ENCODE measurements around the gene SIAE. TPM values are rescaled to one million over a fixed set of nuclear protein-coding genes. Genes with fewer than 3 reads are reported as not detected.

Gene SIAE
- total and polyA plus RNA-seq, 2 of the 8 experiments (the other 6 are each of a cell fraction or from before 2014, with no cell fraction given), result 2.3 to 3.7 TPM

GRCh38 chr11:124605719-124606118 is 67.8 kb downstream of the SIAE start:
- no peak overlapping the region for H4K5ac ChIP-seq (ENCODE audit: insufficient read length, low read depth, low read length)
- no peak overlapping the region for H2BK20ac ChIP-seq (ENCODE audit: low read length)
- no peaks in the 10 kb centered on the region for H3K23me2 ChIP-seq (ENCODE audit: low read depth, low read length)
- ChIA-PET CTCF (ENCODE audit: partially characterized antibody) (interaction anchor here (1.0 kb wide), 1 partner anchor 203 kb away, joined by 3 read pairs; no protein-coding TSS in a partner anchor), POLR2A (ENCODE audit: partially characterized antibody) (no interaction called here)
- WGBS, 2 experiments (ENCODE audit: extremely low coverage in 1 of 2, insufficient coverage in 1 of 2, insufficient read length in 1 of 2, insufficient replicate concordance in 2 of 2, low coverage in 1 of 2, low lambda C conversion rate in 2 of 2, missing lambda C conversion rate in 1 of 2), result 96% methylated on average over 3 of the region's 3 CpGs; no CpG with 5 or more reads in 1 of the 2 experiments
- no peaks in the 10 kb centered on the region for H3K9me3 ChIP-seq (ENCODE audit: insufficient read depth in 2 of 2, low read depth in 1 of 2, low read length in 1 of 2)
- H3K56ac ChIP-seq (replicated peaks; ENCODE audit: insufficient read length, low read depth, low read length), result no peak overlapping the region
- H3K79me1 ChIP-seq (ENCODE audit: low read depth, low read length), result no peaks in the 10 kb centered on the region
- no peak overlapping the region for H3K4ac ChIP-seq (replicated peaks; ENCODE audit: insufficient read length, low read depth, low read length)
- H2BK5ac ChIP-seq (ENCODE audit: low read depth, low read length), result no peak overlapping the region
- no peak overlapping the region for H2BK12ac ChIP-seq (ENCODE audit: low read depth, low read length)
- DNase-seq (ENCODE audit: low read depth in 1 of 2, low spot score in 2 of 2) (no peak), FAIRE-seq (no peak)
- no peak overlapping the region for H3K18ac ChIP-seq (ENCODE audit: extremely low read depth, low read length)
- no peaks in the 10 kb centered on the region for H3K36me3 ChIP-seq (ENCODE audit: control insufficient read depth in 2 of 4, insufficient read depth in 4 of 4, low read length in 3 of 4)
- no peak overlapping the region for H3K23ac ChIP-seq (ENCODE audit: insufficient read length)
- H2BK15ac ChIP-seq (ENCODE audit: low read length), result no peak overlapping the region
- no peak overlapping the region for H3K14ac ChIP-seq (ENCODE audit: insufficient read length)
- H3K4me1 ChIP-seq (replicated peaks in 1 of 4; ENCODE audit: control insufficient read depth in 3 of 4, insufficient read depth in 4 of 4, low read length in 3 of 4), result no peaks in the 10 kb centered on the region; a peak in 1 of 7 replicates
- no peak overlapping the region for H3K9ac ChIP-seq (replicated peaks in 1 of 4; ENCODE audit: extremely low read depth in 1 of 4, low read depth in 3 of 4, low read length in 3 of 4)
- no peak overlapping the region for H2AK5ac ChIP-seq (ENCODE audit: low read depth, low read length)
- H2AFZ ChIP-seq (ENCODE audit: low read length), result no peak overlapping the region
- no peak overlapping the region for H2BK120ac ChIP-seq (replicated peaks; ENCODE audit: low read depth, low read length)
- no peaks in the 10 kb centered on the region for H3K27me3 ChIP-seq (replicated peaks in 1 of 4; ENCODE audit: control insufficient read depth in 3 of 4, extremely low read depth in 1 of 4, insufficient read depth in 3 of 4, low read length in 3 of 4)
- H3K4me3 ChIP-seq (ENCODE audit: extremely low read depth in 1 of 4, insufficient read depth in 2 of 4, low read depth in 3 of 4, low read length in 4 of 4), result no peak overlapping the region
- no peak overlapping the region for H3K4me2 ChIP-seq (ENCODE audit: insufficient read depth in 1 of 2, low read depth in 2 of 2, low read length in 2 of 2)
- H3K79me2 ChIP-seq (ENCODE audit: control insufficient read depth in 1 of 2, insufficient read depth in 2 of 2, low read length in 2 of 2), result no peaks in the 10 kb centered on the region
- no peak overlapping the region for H4K91ac ChIP-seq (replicated peaks; ENCODE audit: insufficient read length, low read length)
- no peaks in the 10 kb centered on the region for H4K20me1 ChIP-seq (replicated peaks in 1 of 2; ENCODE audit: control insufficient read depth in 1 of 2, insufficient read depth in 2 of 2, low read length in 2 of 2)
- H3K27ac ChIP-seq (ENCODE audit: low read depth, low read length), result no peak overlapping the region
- no peak overlapping the region for H4K8ac ChIP-seq (ENCODE audit: extremely low read depth, insufficient read depth, low read length)
- TF ChIP-seq CBX5 (IDR thresholded peaks at IDR 0.05; ENCODE audit: low read depth, low read length), result no peak
- no peak for TF ChIP-seq HDAC2 (IDR thresholded peaks at IDR 0.05; ENCODE audit: borderline replicate concordance in 1 of 2, low read depth in 2 of 2, low read length in 2 of 2)
- no peak for TF ChIP-seq SIX5 (IDR thresholded peaks at IDR 0.05; ENCODE audit: low read depth, low read length)
- TF ChIP-seq SP2 (IDR thresholded peaks at IDR 0.05; ENCODE audit: low read length), result no peak
- no peak for TF ChIP-seq NRF1 (IDR thresholded peaks at IDR 0.05; ENCODE audit: low read depth, low read length)
- TF ChIP-seq EP300 (IDR thresholded peaks at IDR 0.05; ENCODE audit: borderline replicate concordance in 1 of 2, low read depth in 2 of 2, low read length in 2 of 2), result no peak
- TF ChIP-seq SIRT6 (IDR thresholded peaks at IDR 0.05; ENCODE audit: low read length), result no peak
- TF ChIP-seq RBBP5 (IDR thresholded peaks at IDR 0.05; ENCODE audit: borderline replicate concordance, low read depth, low read length), result no peak
- no peak for TF ChIP-seq CREB1 (IDR thresholded peaks at IDR 0.05)
- TF ChIP-seq SIN3A (conservative IDR thresholded peaks at IDR 0.05 in 1 of 2, IDR thresholded peaks at IDR 0.05 in 1 of 2; ENCODE audit: low read depth in 1 of 2, low read length in 2 of 2), result no peak
- no peak for TF ChIP-seq RXRA (IDR thresholded peaks at IDR 0.05; ENCODE audit: insufficient read depth, low read depth, low read length)
- TF ChIP-seq RNF2 (IDR thresholded peaks at IDR 0.05; ENCODE audit: borderline replicate concordance, low read depth, low read length, missing control alignments, poor library complexity, severe bottlenecking), result no peak
- no peak for TF ChIP-seq USF2 (IDR thresholded peaks at IDR 0.05; ENCODE audit: low read length)
